Lung microvascular endothelial cell (primary cell): ENCODE data around the gene USP37. TPM values are rescaled to one million over a fixed set of nuclear protein-coding genes. Genes with fewer than 3 reads are reported as not detected.
A peak's percentile ranks its signal among the peaks of the same experiment; 100 is the strongest.

Experiments
- DNase-seq, 2 donors: peaks; one replicate each; pipeline versions ENCODE4 v3.0.0 to v3.0.0-alpha.2; 2010; ENCODE audit warnings: low read depth in 2 of 2
- total RNA-seq: library from RNA; depleted of rRNA; stranded (reverse); fragments of >200 nt; gene quantifications from 2 replicates; pipeline ENCODE4 v1.2.1, GENCODE V29; 2014

Gene USP37
- total RNA-seq, 1 donor from 2014 or later: 8.9 TPM

DNA sequence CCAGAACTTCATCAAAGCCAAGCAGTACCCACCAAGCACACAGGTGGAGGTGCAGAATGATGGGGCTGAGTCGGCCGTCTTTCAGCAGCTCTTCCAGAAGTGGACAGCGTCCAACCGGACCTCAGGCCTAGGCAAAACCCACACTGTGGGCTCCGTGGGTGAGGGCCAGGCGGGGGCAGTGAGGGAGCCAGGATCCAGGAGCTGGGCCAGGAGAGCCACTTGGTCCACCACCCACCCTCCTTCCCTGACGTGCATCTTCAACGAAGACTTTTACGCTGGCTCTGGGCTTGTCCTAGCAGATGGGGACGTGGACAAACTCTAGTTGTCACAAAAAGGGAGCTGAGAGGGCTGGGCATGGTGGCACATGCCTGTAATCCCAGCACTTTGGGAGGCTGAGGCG is 137.4 kb downstream of the USP37 start:
- no peak for DNase-seq

- DNase-seq: no peak
Observed at GRCh38 chr2:218429911-218430692, 138.0 kb downstream of the USP37 start.

DNA sequence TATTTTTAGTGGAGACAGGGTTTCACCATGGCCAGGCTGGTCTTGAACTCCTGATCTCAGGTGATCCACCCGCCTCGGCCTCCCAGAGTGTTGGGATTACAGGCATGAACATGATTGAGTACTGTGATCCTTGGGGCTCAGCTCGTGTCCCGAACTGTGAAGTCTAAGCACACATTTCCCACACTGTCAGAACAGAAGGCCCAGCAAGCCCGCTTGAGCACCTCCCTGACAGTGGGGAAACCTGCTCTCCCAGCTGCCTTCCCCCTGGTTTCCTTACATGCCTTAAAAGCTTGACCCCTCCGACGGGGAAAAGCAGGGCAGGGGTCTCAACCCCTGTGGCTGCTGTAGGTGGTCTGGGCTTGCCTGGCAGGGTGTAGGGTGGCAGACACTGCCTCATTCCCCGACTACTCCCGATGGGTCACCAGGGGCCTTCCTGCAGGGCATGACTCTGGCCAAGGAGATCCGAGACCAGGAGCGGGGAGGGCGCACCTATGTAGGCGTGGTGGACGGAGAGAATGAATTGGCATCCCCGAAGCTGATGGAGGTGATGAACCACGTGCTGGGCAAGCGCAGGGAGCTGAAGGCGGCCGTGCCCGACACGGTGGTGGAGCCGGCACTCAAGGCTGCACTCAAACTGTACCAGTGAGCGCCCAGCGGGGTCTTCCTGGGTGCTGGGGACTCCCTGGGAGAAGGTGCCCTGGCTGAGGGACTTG is 139.1 kb downstream of the USP37 start:
- no peak for DNase-seq

- no peak for DNase-seq
Observed at GRCh38 chr2:218427741-218428140, 140.4 kb downstream of the USP37 start.

DNA sequence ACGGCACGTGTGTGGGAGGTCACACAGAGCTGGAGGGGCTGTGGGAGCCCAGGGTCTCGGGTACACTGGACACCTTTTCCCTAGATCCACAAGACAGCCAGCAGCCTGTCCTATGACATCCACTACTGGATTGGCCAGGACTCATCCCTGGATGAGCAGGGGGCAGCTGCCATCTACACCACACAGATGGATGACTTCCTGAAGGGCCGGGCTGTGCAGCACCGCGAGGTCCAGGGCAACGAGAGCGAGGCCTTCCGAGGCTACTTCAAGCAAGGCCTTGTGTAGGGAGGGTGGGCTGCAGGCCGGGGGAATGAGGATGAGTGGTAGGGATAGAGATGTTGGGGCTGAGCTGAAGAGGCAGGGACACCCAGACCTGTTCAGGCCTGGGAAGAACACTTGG is 142.6 kb downstream of the USP37 start:
- no peak for DNase-seq

- DNase-seq: no peak
Observed at GRCh38 chr2:218423584-218423983, 144.6 kb downstream of the USP37 start.

- DNase-seq: no peak
Observed at GRCh38 chr2:218422403-218423086, 145.6 kb downstream of the USP37 start.

DNA sequence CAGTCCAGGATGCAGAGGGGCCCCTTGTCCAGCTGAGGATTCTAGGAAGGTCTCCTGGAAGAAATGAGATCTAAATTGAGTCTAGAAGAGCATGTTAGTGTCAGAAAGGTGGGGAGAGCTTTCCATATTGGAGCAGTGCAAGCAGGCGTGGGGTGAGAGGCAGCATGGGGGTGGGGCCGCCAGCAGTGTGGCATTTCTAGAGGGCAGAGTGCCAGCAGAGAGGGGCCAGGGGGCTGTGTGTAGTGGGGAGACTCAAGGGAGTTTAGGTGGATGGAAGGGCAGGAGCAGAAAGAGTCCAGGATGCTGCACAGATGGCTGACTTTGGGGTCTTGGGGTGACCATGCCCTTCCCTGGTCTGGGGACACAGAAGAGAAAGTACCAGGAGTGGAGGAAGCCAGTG is 147.1 kb downstream of the USP37 start:
- no peak for DNase-seq

- DNase-seq: no peak
Observed at GRCh38 chr2:218419630-218420216, 148.4 kb downstream of the USP37 start.

GRCh38 chr2:218418717-218419458 is 149.3 kb downstream of the USP37 start, which contains the start of gene VIL1:
Gene VIL1 (plus strand): TSS chr2:218419123. CDS start chr2:218423779, 4,656 bp downstream.
- DNase-seq: no peak

DNA sequence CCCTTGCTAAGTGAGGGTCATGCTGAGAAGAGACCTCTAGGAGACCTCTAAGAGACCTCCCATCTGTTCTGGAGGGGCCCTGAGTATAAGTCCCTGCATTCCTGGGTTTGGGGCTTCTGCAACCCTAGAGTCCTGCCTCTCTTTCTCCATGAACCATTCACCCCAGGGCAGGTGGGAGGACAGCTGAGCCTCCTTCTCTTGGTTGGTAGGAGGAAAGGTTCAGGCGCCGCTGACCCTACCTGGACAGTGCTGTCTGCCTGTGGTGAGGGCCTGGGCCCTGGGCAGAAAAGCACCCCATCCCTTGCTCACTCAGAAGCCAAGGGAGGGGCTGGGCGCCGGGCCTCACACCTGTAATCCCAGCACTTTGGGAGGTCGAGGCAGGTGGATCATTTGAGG is 149.8 kb downstream of the USP37 start:
- DNase-seq: no peak

DNA sequence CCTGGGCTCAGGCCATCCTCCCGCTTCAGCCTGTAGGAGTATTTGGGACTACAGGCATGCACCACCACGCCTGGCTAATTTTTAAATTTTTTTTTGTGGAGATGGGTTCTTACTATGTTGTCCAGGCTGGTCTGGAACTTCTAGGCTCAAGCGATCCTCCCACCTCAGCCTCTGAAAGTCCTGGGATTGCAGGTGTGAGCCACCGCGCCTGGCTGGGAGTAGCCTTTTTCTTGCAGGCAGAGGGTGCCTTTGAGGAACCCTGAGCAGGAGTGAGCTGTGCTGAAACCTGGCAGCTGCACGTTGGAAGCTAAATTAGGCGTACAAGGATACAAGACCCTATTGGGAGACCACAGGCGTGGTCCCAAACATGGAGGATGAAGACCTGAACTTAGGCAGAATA is 160.4 kb downstream of the USP37 start:
- DNase-seq: no peak

DNA sequence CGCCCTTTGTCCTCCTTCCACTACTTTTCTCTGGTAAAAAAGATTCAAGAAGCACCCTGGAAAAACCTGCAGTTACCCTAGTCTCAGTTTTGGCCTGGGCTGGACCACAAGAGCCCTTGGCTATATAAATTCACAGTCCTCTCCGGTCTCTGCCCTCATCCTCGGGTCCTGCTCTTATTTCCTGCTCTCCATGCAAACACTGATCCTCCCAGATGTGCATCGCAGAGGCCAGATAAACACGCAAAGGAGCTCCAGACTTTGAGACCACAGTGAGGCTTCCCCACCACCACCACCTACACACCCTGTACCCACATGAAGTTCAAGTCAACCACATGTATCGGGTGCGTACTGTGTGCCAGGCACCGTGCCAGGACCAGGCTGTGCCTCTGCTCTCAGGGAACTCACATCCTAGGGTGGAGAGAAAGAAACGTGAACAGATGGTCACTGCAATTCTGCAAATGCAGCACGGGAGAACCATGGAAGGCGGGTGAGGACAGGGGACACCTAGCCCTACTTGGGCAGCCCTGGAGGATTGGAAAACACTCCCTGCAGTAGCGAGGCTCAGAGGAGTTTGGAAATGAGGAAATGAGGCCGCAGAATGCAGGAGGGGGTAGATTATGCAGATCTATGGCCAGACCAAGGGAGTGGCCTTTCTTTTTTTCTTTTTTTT is 161.1 kb downstream of the USP37 start:
- peak; percentile 21 to 36 for DNase-seq

DNA sequence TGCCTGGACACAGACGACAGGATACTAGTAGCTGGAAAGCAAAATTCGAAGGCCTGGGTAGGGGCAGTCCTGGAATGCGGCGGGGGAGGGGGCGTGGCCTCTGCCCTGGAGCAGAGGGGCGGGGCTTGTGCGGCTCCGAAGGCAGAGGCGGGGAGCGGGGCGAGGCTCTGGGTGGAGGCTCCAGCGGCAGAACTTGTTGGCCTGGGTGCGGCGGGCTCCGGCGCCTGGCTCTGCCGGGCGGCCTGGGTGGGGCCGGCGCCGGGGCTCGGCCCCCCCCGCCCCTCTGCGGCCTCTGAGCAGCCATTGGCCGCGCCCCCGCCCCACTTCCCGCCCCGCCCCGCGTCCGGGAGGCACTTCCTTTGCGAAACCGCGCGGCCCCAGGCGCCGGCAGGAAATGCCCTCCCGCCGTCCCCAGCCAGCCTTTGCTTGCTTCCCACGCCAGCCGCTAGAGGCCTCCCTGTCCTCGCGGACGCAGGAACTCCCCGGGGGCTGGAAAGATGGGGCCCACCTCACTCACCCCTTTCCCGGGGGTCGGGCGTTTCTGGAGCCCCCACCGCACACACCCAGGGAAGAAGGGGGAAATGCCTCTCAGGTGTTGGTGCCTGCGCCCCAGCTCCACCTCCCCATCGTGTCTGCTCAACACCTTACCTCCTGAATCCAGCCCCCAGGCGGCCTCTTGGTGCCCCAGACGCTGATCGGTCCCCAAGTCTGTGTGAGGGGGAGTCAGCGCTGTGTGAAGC is 161.8 kb downstream of the USP37 start:
- DNase-seq: peak; percentile 94 to 95

- peak in 1 of 2 donors; percentile 33 for DNase-seq
Observed at GRCh38 chr2:218405746-218406208, 162.4 kb downstream of the USP37 start.

DNA sequence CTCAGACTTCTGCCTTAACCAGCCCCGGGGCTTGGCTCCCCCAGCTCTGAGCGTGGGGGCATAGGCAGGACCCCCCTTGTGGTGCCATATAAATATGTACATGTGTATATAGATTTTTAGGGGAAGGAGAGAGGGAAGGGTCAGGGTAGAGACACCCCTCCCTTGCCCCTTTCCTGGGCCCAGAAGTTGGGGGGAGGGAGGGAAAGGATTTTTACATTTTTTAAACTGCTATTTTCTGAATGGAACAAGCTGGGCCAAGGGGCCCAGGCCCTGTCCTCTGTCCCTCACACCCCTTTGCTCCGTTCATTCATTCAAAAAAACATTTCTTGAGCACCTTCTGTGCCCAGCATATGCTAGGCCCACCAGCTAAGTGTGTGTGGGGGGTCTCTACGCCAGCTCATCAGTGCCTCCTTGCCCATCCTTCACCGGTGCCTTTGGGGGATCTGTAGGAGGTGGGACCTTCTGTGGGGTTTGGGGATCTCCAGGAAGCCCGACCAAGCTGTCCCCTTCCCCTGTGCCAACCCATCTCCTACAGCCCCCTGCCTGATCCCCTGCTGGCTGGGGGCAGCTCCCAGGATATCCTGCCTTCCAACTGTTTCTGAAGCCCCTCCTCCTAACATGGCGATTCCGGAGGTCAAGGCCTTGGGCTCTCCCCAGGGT is 162.9 kb downstream of the USP37 start:
- no peak for DNase-seq

DNA sequence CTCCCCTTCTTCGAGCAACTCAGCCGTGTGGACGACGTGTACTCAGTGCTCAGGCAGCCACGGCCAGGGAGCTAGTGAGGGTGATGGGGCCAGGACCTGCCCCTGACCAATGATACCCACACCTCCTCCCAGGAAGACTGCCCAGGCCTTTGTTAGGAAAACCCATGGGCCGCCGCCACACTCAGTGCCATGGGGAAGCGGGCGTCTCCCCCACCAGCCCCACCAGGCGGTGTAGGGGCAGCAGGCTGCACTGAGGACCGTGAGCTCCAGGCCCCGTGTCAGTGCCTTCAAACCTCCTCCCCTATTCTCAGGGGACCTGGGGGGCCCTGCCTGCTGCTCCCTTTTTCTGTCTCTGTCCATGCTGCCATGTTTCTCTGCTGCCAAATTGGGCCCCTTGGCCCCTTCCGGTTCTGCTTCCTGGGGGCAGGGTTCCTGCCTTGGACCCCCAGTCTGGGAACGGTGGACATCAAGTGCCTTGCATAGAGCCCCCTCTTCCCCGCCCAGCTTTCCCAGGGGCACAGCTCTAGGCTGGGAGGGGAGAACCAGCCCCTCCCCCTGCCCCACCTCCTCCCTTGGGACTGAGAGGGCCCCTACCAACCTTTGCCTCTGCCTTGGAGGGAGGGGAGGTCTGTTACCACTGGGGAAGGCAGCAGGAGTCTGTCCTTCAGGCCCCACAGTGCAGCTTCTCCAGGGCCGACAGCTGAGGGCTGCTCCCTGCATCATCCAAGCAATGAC is 163.6 kb downstream of the USP37 start:
- no peak for DNase-seq

DNA sequence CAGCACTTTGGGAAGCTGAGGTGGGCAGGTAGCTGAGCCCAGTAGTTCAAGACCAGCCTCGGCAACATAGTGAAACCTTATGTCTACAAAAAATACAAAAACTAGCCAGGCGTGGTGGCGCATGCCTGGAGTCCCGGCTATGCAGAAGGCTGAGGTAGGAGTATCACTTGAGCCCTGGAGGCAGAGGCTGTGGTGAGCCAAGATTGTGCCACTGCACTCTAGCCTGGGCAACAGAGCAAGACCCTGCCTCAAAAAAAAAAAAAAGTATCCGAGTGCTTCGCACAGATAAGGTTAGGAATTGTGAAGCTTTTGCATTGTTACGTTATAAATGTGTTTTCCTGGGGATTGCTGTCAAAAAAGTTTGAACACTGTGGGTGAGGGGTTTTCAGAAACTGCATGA is 164.3 kb downstream of the USP37 start:
- no peak for DNase-seq
